ENCODE measurements around the gene TFB1M.

- TF ChIP-seq POLR2A (IDR thresholded peaks at IDR 0.05) = no peak
- TF ChIP-seq, protein P1, sequence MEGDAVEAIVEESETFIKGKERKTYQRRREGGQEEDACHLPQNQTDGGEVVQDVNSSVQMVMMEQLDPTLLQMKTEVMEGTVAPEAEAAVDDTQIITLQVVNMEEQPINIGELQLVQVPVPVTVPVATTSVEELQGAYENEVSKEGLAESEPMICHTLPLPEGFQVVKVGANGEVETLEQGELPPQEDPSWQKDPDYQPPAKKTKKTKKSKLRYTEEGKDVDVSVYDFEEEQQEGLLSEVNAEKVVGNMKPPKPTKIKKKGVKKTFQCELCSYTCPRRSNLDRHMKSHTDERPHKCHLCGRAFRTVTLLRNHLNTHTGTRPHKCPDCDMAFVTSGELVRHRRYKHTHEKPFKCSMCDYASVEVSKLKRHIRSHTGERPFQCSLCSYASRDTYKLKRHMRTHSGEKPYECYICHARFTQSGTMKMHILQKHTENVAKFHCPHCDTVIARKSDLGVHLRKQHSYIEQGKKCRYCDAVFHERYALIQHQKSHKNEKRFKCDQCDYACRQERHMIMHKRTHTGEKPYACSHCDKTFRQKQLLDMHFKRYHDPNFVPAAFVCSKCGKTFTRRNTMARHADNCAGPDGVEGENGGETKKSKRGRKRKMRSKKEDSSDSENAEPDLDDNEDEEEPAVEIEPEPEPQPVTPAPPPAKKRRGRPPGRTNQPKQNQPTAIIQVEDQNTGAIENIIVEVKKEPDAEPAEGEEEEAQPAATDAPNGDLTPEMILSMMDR (IDR thresholded peaks at IDR 0.05) = no peak
- TF ChIP-seq POLR2AphosphoS5 (IDR thresholded peaks at IDR 0.05) = no peak
Measured at GRCh38 chr6:155341130-155341828, 27.0 kb upstream of the TFB1M start.
